Effector CD8-positive, alpha-beta T cell (primary cell): ENCODE results near the gene SMCO4.

Experiments used
- DNase-seq: peaks from one replicate; lab custom pipeline; 2025; lab: John Stamatoyannopoulos, UW

SMCO4 gene

DNA sequence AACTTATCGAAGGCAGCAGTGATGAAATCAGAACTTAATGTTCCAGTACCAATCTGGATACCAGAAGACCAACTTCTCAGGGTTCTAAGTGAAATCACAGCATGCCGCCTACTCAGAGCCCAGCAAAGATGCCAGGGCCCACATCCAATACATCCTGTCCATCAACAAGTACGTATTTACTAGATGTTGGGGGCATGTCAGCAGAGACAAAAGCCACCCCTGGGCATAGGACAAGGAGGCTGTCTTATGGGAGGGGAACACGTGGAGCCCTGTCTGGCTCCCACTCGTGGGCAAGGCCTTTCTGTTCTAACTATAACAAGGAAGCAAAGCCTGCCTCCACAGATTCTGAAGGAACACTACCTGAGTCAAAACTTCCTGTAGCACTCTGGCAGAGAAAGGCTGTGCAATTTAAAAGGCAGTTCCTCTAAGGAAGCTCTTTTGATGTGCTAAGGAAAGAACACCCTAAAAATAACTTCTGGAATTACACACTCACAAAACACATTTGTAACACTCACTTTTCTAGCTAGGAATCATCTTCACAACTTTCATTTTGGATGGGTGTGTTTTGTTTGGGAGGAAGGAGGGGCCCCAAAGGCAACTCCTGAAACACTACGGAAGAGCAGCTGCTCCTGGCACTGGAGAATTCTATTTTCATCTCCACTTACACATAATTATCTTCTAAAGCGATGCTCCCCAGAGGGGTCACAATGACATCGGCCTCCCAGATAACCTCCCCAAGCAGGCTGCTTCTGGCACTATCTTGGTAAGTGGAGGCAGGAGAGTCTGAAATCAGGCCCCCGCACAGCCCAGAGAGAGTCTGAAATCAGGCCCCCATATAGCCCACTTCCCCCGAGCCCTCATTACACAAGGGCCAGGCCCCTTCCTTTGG, 14.2 kb downstream of the SMCO4 start:
- no peak for DNase-seq

GRCh38 chr11:93528252-93528651, 14.9 kb downstream of the SMCO4 start:
- no peak for DNase-seq

DNA sequence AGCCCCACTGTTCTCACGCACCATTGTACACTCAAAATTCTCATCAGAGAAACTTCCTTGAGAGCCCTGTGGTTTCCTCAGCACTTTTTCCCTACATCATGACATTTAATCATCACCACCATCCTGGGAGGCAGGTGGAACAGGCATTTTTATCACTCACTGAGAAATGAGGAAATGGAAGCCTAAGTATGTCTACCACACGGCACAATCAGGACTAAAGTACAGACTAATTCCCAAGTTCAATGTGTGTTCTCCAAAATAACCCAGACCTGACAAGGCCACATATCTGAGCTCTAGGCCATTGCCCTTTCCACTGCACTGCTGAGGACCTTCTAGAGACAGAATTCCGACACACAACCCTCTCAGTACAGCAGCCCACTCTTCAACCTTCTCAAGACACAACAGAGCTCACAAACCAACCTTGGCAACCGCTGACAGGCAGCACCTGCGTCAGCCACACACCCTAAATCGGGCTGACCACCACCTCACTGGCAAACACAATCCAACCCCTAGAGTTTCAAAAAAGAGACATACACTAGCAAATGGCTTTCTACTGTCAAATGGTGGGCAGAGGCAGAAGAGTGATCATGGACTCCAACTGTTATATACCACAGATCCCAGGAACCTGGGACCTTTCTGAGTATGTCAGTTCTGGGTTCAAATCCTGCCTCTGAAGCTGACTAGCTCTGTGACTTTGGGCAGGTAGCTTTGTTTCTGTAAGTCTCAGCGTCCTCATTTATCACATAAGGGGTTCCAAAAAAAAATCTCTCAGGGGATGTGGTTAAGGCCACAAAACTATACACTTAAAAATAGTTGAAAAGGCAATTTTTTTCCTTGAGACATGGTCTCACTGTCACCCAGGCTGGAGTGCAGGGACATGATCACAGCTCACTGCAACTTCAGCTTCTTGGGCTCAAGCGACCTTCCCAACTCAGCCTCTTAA, 16.3 kb downstream of the SMCO4 start:
- DNase-seq, result no peak

- DNase-seq, result no peak
Measured at GRCh38 chr11:93526346-93526633, 16.9 kb downstream of the SMCO4 start.

DNA sequence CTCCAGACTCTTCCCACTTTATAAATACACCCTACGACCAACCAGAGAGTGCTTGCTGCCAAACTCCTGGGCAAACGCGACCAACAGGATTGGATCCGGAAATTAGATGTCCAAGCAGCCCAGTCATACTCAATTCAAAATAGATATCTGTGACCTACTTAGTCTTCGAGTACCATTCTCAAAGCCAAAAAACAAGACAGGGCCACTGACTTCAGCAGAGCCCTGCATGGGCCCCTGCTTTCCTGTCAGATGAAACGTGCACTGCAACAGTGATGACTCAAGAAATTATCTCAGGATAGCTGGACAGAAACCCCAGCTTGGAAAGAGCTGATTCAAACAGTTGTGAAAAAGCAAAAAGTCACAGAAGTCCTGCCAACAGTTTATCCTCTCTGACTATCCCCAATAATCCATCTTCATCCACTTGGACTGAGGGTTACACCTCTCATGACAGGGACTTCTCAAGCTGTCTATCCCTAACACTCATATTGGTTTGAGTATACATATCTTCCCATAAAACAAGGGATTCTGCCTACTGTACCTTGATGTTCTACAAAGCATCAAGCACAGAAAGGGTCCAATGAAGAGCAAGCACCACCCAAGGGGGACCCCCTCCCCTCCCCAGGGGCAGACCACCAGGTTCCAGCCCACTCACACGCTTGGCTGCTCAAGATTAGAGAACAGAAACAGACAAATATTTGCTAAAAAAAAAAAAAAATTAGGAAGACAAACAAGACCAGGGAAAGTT, 17.4 kb downstream of the SMCO4 start:
- DNase-seq, result no peak

- DNase-seq, result no peak
Measured at GRCh38 chr11:93524858-93525257, 18.3 kb downstream of the SMCO4 start.

- DNase-seq, result no peak
Measured at GRCh38 chr11:93524173-93524536, 19.0 kb downstream of the SMCO4 start.

GRCh38 chr11:93520726-93521509, 22.3 kb downstream of the SMCO4 start:
- DNase-seq, result no peak

DNA sequence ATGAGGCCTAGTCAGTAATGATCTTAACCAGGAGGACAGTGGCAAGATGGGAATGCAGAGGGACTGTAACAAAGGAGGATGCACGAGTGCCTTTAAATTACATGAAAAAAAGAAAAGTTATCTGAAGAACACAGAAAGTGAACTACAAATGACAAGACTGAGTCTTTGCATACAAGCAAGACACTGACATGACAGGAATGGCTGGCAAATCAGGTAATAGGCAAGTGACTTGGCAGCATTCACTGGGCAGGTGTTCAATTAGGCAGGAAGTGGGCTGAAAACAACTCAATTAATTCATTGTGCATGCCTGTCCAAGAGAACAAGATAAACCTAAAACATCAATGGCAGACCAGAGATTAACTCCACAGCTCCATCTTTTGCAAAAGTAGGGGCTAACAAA, 24.0 kb downstream of the SMCO4 start:
- DNase-seq, result no peak

- no peak for DNase-seq
Measured at GRCh38 chr11:93518081-93518480, 25.1 kb downstream of the SMCO4 start.

- no peak for DNase-seq
Measured at GRCh38 chr11:93517611-93518010, 25.6 kb downstream of the SMCO4 start.

DNA sequence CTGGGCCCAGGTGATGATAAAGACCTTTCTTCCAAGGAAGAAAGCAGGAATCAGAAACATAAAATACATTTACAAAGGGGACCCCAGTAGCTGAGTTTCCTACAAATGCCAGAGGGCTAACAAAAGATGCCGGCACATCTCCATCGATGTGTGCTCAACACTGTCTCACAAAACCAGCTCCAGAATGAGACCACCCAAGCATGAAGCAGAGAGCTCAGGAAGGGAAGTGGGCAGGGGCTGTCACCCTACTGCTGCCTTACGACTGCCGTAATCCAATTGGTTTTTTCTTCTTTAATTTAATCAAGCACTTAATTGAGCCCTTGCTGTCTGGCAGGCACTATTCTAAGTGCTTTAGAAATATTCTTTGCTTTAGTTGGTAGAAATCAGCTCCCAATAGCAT, 26.1 kb downstream of the SMCO4 start:
- no peak for DNase-seq

GRCh38 chr11:93515441-93516025, 27.7 kb downstream of the SMCO4 start:
- DNase-seq, result no peak

- no peak for DNase-seq
Measured at GRCh38 chr11:93514712-93515111, 28.5 kb downstream of the SMCO4 start.

DNA sequence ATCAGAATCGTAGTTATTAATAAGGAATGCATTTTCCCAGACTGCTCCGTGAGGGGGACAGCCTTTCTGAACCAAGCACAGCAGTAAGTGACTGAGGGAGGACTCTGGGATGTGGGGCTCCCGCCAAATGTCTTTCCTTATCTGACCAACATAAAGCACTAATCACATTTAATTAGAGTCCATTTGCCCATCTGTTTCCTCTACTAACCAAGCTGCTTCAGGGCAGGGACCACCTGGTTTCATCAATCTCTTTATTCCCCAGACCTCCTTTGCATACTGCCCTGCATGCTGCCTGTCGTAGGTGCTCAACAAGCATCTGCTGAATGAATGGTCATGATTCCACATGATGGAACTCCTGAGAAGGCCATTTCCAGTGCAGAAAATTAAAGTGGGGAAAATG, 29.4 kb downstream of the SMCO4 start:
- DNase-seq, result no peak

- DNase-seq, result no peak
Measured at GRCh38 chr11:93512949-93513667, 30.1 kb downstream of the SMCO4 start.

DNA sequence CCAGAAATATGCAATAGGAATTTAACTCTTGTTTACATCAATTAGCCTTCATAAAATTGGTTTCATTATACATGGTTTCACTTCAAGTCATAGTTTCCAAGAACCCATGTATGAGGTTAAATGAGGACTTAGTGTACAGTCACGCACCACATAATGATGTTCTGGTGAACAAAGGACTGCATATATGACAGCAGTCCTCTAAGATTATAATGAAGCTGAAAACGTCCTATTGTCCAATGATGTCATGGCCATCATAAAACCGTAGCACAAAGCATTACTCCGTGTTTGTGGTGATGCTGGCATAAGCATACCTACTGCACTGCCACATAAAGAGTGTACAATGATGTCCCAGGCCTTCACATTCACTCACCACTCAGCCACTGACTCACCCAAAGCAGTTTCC, 31.1 kb downstream of the SMCO4 start:
- DNase-seq, result no peak

- DNase-seq, result no peak
Measured at GRCh38 chr11:93510196-93510873, 32.9 kb downstream of the SMCO4 start.

- no peak for DNase-seq
Measured at GRCh38 chr11:93507517-93507916, 35.7 kb downstream of the SMCO4 start.

DNA sequence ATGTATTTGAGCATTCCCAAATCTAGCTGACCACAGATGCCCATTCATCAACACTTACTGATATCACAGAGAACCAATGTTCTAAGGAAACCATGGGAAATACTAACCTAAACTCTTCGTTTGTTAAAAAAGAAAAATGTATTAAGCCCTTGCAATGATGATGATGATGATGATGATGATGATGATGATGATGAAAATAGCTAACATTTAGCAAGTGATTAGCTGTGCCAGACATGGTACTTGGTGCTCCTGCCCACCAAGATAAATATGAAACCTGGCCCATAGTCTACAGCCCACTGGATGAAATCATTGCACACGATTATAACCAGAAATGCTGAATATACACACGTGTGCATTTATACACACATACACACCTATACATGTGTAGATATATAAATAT, 37.5 kb downstream of the SMCO4 start:
- no peak for DNase-seq
